ENCODE data around the gene MR1.

Gene MR1

DNA sequence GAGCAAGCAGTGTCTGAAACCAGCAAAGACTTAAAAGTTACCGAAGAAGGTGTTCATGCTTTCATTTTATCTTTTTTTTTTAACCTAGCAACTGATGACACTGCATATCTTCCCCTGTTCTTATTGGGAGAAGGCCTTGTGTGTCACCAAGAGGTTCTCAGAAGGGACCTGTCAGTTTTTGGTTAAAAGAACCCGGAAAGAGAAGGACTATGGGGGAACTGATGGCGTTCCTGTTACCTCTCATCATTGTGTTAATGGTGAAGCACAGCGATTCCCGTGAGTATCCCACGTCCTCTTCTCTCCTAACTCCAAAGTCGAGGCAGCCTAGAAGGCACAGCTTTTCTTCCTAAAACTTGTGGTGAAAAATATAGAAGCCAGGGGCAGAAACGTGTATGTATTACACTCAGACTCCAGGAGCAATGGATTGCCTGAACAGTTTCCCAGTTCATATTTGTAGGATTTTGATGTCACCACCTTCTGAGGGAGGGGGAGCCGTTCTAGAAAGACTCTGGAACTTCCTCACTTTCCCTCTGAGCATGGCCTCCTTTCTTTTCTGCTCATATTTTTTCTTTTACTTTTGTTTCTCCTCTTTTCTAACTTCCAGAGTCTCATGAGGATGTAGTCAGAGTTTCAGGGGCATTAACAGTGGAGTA is at the start of gene MR1:
Gene MR1, plus strand, starts transcription at position 185 of the 653 bp plus-strand sequence. Its CDS starts 25 bp downstream, at position 210.
- DNase-seq = peak; percentile 52

DNA sequence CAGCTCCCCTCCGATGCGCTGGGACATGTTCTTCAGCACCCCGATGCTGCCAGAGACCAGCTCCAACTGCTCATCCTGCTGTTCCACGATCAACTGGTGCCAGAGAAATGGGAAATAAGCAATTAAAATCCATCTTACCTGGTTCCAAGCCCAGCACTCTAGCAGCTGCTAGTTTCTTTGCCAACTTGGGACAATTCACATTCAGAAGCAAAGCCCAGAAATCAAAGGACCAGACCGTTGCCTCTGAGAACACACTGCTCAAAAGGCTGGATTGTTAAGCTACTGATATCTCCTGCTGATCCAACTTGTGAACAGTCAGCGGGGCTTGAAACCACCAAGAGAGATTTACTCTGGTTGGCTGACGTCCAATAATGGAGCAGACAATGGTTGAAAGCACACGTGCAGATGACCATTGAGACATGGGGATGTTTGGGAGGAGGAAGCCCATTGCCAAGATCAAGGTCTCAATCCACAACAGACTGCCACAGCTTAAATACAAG is 45.5 kb upstream of the MR1 start:
- no peak for DNase-seq

DNA sequence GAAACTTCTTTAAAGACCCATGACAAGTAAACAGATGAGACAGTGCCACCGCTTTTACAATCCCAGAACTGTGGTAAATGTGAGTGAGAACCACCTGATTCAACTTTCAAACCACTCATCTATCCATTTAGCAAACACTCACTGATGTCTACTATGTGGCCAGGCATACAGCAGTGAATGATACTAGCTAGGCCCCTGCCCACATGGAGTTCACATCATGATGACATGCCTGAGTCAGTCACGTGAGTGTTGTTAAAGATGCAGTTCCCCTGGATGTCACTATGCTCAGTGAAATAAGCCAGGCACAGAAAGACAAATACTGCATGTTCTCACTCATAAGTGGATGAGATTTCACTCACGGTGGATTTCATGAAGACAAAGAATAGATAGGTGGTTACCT is 39.5 kb upstream of the MR1 start:
- no peak for DNase-seq

DNA sequence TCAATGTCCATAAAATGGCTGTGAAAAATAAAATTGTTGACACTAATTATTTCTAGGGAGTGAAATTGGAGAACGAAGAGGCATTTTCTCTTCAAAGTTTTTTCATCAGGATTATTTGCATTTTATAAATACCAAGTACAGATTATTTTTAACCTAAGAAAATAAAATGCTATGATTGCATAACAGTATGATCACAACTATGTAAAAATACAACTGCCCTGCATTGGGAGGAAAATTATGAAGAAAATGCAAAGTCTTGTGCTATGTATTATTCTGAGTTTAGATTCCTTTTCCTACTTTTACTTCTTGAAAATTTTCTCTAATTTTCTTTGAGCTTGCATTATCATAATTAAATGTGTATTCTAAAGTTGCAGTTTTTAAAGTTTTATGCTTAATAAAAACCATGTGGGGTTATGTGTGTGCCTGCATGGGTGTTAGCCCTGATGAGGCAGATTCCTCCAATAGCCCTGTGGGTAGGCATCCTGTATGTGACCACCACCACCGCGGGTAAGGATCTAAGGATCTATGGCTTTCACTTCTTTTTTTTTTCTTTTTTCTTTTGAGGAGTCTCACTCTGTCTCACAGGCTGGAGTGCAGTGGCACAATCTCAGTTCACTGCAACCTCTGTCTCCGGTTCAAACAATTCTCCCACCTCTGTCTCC is 35.8 kb upstream of the MR1 start:
- DNase-seq = no peak

DNA sequence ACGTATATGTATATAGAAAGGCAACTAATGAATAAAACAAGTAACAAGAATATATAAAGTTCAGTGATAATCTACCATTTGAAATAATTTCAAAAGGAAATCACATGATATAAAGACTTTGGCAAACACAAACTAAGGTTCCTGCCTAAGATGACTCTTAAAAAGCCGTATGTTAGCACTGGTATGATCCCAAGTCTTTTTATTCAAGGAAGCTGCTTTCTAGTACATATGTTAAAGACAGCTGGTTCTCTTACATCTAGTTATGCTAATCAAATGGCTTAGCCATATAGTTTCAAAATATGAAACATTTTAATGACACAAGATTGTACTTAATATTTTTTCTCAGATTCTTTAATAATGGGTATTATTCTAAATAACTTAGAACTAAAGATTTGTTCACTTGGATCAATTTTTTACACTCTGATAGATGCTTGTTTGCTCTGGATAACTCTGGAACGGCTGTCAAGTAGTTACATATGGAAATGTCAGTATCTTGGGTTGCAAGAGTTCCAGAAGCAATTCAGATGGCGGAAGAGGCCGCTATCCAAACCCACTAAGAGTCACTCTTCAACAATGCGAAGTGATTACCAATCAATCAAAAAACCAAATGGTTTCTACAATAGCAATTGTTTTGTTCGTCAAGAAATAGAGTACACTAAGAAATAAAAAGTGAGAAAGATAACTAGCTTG is 32.5 kb upstream of the MR1 start:
- no peak for DNase-seq

DNA sequence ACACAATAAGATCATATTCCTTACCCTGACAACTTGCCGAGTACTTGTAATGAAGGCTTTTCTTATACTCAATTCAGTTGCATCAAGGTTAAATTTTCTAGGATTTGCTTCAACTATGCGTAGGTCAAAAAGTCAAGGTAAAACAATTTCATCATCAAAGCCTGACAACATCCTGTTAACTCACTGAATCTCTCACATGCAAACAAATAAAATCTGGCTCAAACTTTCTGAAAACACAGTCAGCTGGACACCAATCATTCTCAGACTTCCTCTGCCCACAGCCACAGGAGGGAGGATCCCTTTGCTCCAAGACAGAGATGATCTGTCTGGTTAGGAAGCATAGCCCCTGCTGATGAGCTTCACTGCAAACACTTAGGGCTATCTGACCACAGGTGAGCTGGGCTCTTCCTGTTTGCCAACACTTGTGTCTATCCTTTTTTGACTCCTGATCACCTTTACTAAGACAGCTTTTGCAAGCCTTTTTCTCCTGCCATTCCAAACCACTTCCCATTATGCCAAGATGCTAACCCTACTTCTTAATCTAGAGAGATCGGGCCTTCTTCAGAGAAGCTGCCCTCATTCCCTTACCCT is 31.1 kb upstream of the MR1 start:
- no peak for DNase-seq

DNA sequence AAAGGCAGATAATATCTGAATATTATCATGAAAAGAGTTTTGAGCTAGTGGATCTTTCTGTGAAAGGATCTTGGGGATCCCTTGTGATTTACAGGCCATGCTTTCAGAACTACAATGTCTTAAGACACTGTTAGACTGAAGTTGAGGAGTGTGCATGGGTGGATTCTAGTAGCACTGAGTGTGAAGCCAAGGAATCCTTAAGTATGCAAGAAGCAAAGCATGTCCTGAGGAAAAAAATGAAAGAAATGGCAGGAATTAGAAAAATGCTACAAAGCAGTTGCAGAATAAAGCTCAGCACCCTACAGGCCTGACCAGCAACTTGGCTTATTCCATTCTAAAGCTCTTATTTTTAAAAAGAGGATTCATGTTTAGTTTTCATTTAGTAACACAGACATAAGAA is 23.0 kb upstream of the MR1 start:
- no peak for DNase-seq

DNA sequence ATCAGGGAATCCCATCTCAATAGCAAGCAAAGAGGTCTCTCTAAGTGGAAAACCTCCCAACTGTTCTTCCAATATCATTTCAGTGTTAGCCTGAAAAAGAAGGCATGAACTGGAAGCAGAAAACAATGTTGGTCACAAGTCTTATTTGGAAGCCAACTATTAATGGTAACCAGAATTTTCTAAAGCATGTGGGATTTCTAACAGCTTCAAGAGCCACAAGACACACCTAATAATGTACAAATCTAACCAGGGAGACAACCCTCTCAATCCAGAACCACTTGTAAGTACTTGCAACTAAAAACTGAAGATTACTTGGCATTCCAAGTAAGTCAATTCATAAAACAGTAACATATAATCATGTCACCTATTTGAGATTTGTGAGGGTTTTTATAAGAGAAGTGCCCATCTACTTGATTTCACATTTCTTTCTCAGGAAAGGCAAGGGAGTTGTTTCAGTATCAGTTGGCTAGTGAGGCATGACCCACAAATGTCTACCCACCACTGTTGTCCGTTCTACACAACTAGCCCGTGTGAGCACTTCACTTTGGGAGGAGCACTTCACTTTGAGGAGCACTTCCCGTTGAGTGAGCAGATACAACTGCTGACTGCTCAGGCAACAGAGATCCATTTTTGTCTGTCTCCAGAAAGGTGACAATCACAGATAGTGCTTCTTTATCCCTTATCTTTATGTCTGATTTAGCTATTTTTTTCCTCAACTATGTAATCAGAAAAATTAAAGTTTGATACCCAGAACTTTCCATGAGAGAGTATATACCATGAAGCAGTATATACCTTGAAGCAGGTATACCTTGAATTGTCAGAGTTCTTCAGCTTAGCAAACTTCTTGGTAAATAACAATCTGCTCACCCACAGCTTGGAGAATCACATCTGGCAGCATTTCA is 22.2 kb upstream of the MR1 start:
- no peak for DNase-seq

DNA sequence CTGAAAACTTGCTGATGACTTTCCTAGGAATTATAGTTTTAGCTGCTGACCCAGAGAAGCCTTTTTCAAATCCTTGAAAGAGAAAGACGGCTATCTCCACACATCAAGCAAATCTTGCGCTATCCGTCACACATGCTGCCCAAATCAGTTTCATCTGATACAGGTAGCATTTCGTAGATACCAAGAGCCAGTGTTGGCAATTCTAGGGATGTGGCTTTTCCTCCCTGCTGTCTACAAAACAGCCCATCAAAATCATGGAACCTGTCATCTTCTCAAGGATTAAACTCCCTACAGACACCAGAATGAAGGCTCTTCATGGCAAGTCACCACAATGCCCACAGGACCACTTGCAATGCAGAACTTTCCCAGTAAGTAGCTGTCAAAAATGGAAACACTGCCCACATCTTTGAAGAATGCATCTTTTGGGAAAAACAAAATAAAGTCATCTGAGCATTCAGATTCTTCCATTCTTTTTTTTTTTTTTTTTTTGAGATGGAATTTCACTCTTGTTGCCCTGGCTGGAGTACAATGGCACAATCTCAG is 21.5 kb upstream of the MR1 start:
- no peak for DNase-seq

DNA sequence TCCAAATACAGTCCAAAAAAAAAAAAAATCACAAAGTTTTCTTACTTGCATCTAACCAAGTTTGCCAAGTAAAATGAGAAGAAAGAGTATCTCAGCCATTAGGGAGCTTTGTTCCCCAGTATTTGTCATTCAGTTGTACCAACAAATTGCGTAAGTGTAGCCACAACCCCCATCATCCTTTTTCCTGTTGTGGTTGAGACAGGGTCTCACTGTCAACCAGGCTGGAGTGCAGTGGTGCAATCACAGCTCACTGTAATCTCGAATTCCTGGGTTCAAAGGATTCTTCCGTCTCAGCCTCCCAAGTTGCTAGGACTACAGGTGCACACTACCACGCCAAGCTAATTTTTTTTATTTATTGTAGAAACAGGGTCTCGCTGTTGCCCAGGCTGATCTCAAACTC is 20.6 kb upstream of the MR1 start:
- no peak for DNase-seq

DNA sequence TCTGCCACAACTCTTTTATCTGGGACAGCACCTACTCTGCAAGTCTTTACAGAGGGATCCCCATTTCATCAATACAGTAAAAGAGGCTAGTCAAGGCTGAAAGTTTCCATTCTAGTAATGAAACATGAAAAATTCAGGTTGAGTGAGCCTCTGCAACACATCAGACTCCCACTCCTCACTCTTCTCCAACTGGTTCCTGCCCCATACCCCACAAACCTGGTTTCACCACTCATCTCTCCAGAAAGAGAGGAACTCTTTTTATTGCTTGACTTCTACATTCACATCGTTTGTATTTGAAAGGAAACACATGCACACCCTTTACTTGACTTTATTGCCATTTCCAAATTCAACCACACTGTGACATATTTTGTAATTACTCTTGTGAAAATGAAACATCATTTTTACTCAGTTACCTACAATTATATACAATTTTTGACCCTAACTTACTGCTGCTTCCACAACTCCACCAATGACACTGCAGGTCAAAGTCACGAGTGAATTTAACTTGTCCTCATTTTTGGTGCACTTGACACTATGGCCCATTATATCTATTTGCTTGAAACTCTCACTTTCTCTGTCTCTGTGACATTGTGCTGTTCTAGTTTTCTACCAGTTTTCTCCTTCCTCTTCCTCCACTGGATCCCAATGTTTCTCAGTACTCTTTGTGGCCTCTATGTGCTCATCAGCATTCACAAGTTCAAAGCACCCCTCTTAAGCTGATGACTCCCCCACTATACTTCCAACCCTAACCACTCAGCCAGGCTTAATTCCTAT is 19.1 kb upstream of the MR1 start:
- DNase-seq = no peak

DNA sequence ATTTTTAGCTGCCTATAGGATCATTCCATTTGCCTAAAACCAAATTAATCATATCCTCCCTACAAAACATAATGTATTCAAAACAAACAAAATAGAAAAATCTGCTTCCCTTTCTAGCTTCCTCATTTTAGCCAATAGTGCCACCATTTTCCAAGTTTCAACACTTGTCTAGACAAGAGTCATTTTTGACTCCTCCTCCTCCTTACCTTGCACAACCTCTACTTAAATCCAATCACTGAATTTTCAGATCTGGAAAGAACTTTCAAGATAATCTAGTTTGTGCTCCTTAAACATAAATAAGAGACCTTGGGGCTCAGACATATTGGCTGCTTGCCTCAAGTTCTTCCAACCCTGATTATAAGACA is 18.6 kb upstream of the MR1 start:
- DNase-seq = no peak

DNA sequence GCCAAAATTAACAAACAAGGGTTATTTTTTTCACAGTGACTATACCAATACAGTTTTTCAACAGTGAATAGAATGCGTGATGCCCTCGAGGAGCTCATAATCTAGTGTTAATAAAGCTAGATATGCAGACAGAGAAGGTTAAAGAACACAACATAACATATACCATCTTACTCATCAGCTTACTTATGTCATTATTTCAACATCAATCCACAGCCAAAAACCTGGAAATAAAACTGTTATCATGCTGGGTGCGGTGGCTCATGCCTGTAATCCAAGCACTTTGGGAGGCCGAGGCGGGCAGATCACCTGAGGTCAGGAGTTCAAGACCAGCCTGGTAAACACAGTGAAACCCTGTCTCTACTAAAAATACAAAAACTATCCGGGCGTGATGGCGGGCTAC is 17.2 kb upstream of the MR1 start:
- DNase-seq = no peak

DNA sequence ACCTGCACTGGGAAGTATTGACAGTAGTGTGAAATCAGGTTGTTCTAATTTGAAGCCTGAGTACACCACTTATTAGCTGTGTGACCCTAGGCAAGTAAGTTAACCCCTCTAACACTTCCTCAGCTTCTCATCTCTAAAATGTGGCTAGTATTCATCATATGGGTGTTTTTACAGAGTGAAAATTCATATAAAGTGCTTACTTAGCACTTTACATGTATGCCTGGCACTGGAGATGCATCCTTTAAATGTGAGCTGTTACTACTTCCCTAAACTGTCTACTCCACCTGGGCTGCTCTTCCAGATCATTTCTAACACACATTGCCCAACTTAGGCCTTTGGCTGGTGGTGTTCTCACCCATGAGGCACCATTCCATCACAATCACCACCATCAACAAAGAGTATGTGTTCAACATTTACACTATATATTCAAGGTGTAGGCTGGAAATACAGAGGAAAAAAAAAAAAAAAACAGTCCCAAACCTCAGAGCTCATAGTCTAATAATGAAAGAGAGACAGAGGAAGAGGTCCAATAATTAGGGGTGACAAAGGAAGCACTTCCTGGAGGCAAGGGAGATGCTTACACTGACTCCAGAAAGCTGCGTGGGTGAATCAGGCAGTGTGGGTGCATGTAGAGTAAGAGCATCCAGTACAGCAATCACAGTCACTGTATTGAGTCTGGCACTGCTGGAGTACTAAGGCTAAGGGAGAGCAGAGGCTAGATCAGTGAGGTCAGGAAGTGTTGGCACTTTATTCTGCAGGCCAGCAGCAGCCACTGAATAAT is 14.7 kb upstream of the MR1 start:
- no peak for DNase-seq

DNA sequence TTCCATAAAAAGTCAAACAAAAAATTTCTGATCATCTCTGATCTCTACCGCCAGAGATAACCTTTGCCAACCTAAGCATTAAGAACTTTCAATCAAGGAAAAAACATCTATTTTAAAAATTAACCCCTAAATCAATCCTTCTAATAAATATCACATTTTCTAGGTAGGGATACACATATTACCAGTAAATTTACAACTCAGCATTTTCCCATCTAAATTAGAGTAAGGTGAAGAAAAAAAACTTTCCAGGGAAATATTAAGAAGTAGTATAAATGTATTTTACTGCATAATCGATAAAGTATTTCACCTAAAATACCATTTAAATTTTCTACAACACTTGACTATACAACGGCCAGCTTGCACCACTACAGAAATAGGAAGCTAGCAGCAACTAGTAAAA is 12.6 kb upstream of the MR1 start:
- no peak for DNase-seq

DNA sequence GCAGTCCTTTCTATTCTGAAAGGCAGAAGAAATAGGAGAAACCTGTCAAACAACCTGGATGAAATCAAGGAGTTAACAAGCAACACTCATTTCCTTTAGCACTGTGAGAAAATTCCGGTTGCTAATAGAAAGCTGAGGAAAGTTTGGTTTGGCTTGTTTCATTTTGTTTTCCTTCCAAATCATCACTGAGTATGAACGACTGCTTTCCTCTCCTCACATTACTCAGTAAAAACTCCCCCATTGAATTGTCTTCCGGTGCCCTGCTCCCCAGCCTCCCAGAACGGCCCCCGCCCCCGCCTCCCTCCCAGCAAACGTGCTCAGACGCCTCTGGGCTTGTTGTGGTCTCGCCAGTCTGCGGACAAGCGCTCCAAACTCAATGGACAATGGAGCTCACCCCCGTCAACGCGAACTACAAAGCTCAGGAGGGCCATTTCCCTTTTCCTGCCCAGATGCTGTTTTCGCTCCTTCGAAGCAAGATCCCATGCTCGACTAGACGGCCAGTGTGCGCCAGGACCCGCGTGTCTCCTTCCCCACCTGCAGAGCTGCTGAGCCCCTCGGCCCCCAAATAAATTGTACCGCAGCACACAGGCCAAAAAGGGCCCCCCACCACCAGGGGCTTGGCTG is 11.9 kb upstream of the MR1 start:
- peak; percentile 80 for DNase-seq

DNA sequence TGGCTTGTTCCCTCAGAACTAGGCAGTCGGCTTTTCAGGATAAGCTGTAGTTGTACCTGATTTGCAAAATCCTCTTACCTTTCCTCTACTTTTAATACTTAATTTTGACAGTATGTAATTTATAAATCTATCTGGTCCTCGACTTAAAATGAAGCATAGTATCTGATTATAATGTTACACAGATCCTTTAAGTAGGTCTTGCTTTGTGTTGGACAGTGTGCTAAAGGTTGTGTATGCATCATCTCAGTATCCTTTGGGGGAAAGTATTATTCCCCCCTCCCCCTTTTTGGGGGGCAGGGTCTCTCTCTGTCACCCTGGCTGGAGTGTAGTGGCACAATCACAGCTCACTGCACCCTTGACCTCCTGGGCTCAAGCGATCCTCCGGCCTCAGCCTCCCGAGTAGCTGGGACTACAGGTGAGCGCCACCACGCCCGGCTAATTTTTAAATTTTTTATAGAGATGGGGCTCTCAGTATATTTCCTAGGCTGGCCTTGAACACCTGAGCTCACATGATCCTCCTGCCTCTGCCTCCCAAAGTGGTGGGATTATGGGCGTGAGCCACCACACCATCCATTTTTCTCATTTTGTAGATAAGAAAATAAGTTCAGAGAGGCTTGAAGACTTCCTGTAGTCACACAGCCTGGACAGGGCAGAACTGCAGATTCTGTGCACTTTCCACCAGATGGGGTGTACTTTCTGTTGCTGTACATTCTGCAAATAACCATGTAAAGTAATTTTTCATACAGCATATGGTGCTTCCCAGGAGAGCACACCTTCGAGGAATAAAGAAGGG is 10.3 kb upstream of the MR1 start:
- DNase-seq = no peak

DNA sequence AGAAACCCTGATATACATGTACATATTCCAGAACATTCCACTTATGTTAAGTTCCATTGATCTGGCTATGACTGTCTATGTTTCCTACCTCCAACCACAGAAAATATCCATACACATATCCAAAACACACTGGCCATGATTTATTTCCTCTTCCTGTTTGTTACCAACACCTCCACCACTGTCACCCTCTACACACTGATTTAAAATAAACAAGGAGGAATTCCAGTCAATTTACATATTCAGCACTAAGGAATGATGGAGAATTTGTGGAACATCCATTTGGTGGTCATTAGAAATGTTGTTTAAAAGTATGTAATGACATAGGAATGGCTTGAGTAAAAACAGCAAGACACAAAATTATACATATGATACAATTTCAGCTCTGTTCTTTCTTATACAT is 5.6 kb upstream of the MR1 start:
- no peak for DNase-seq

DNA sequence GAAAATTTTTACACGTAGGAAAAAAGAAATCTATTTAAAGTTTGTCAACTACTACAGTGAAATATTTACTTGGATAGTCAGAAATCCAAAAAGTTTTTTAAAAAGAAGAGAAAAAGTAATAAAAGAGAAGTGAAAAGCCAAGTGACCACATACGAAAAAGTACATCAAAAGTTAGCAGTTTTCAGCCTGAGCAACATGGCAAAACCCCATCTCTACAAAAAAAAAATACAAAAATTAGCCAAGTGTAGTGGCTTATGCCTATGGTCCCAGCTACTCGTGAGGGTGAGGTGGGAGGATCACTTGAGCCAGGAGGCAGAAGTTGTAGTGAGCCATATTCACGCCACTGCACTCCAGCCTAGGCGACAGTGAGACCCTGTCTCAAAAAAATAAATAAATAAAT is 5.2 kb upstream of the MR1 start:
- no peak for DNase-seq

DNA sequence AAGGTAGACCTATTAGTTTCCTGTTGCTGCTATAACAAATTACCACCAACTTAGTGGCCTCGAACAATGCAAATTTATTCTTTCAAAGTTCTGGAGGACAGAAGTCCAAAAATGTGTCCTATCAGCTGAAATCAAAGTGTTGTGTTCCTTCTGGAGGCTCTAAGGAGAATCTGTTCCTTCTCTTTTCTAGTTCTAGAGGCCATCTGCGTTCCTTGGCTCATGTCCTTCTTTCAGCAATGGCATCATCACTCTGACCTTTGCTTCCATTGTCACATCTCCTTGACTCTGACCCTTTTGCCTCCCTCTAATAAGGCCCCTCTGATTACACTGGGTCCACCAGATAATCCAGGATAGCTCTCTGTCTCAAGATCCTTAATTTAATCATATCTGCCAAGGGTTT is 1.2 kb upstream of the MR1 start:
- DNase-seq = no peak

Measured in right forelimb (tissue), 1 donor.